Testis (tissue), 2 donors: ENCODE results near the gene STK16.

Experiments
- CTCF ChIP-seq, 3 experiments: fragments of 450-650 bp in 2 of 3; fragments of 200-600 bp in 1 of 3; sonication (generic) in 1 of 3; IDR thresholded peaks; one replicate each; pipeline ENCODE4 v1.5.1; 2016 to 2019; ENCODE audit warnings: antibody characterized with exemption in 3 of 3, mild to moderate bottlenecking in 2 of 3, moderate library complexity in 1 of 3
- POLR2A ChIP-seq: fragments of 450-650 bp; IDR thresholded peaks from one replicate; pipeline ENCODE4 v1.6.1; 2017; ENCODE audit warnings: antibody characterized with exemption, mild to moderate bottlenecking, moderate library complexity

GRCh38 chr2:219296631-219297391 is 51.5 kb downstream of the STK16 start:
- TF ChIP-seq CTCF (IDR thresholded peaks at IDR 0.05) (no peak), POLR2A (no peak)
